GM12878 (cell line): ENCODE results near the gene PRSS50. TPM values are rescaled to one million over a fixed set of nuclear protein-coding genes. Genes with fewer than 3 reads are reported as not detected.

ENCODE experiments used
- ATAC-seq: fragments of 200-7000 bp; cut with Tn5 transposase; 3 replicates; pipeline ENCODE4 v1.9.1; 2020; ENCODE audit warnings: mild to moderate bottlenecking, moderate library complexity
- BruUV-seq: library from RNA; stranded (reverse); fragments of 400-500 nt; replicated peaks from 2 replicates; lab custom pipeline; 2021; lab: Mats Ljungman, UMichigan
- CTCF ChIA-PET: fragments of 300-600 bp; sonication (Branson Sonifier 250); formaldehyde crosslinking; extraction: SDS; loops from one replicate; lab custom pipeline; 2021; ENCODE audit warnings: inconsistent platforms; lab: Yijun Ruan, JAX
- POLR2A ChIA-PET: fragments of 350-600 bp; formaldehyde crosslinking; extraction: SDS; loops from one replicate; lab custom pipeline; 2021; ENCODE audit warnings: inconsistent platforms; lab: Charles Lee
- RAD21 ChIA-PET: fragments of 300-600 bp; sonication (Branson Sonifier 250); formaldehyde crosslinking; loops from one replicate; lab custom pipeline; 2023; ENCODE audit warnings: antibody characterized with exemption; ENCODE audit not compliant: unreplicated experiment; lab: Charles Lee
- SMC1A ChIA-PET: fragments of 300-600 bp; sonication (Branson Sonifier 250); formaldehyde crosslinking; loops from one replicate; lab custom pipeline; 2023; ENCODE audit not compliant: unreplicated experiment, uncharacterized antibody; lab: Charles Lee
- DNase-seq: peaks from one replicate; pipeline ENCODE4 v3.0.0-alpha.2; 2011; ENCODE audit warnings: low read depth, low spot score
- FAIRE-seq: peaks from 3 replicates; lab custom pipeline; 2011; peaks lifted over from hg19 to GRCh38; lab: Jason Lieb, UNC
- H2AFZ ChIP-seq: 2 replicates; pipeline ENCODE4 v1.6.0; 2011; ENCODE audit warnings: low read depth, low read length, control low read depth; ENCODE audit not compliant: control insufficient read depth
- H3K27ac ChIP-seq: 2 replicates; pipeline ENCODE4 v1.5.1; 2011; ENCODE audit warnings: control low read depth; ENCODE audit not compliant: control insufficient read depth, insufficient read depth
- H3K27me3 ChIP-seq, 2 experiments: replicated peaks in 1 of 2; 2 replicates each; pipeline versions ENCODE4 v1.6.0 to v1.6.1; 2011; ENCODE audit warnings: low read length in 1 of 2; ENCODE audit not compliant: control insufficient read depth in 2 of 2, insufficient read depth in 2 of 2
- H3K36me3 ChIP-seq, 2 experiments: 2 replicates each; pipeline ENCODE4 v1.5.1; 2011; ENCODE audit warnings: low read length in 1 of 2; ENCODE audit not compliant: control insufficient read depth in 2 of 2, insufficient read depth in 2 of 2
- H3K4me1 ChIP-seq: 2 replicates; pipeline ENCODE4 v1.6.1; 2011; ENCODE audit warnings: mild to moderate bottlenecking, low read length, moderate library complexity, mixed read lengths; ENCODE audit not compliant: control insufficient read depth, insufficient read depth
- H3K4me2 ChIP-seq: 2 replicates; pipeline ENCODE4 v1.6.0; 2011; ENCODE audit warnings: control low read depth; ENCODE audit not compliant: control insufficient read depth, insufficient read depth
- H3K4me3 ChIP-seq: fragments of 200-600 bp; sonication (generic); 2 replicates; pipeline ENCODE4 v1.5.1; 2016
- H3K79me2 ChIP-seq: 2 replicates; pipeline ENCODE4 v1.6.0; 2011; ENCODE audit warnings: low read length; ENCODE audit not compliant: control insufficient read depth, insufficient read depth
- H3K9ac ChIP-seq: 2 replicates; pipeline ENCODE4 v1.8.0; 2011; ENCODE audit warnings: low read length, control low read depth, mixed read lengths; ENCODE audit not compliant: control insufficient read depth, insufficient read depth
- H3K9me3 ChIP-seq: replicated peaks from 3 replicates; pipeline ENCODE4 v1.5.1; 2011; ENCODE audit warnings: mild to moderate bottlenecking, low read length; ENCODE audit not compliant: control insufficient read depth, insufficient read depth
- H4K20me1 ChIP-seq: 2 replicates; pipeline ENCODE4 v1.6.0; 2011; ENCODE audit not compliant: control insufficient read depth, insufficient read depth
- BHLHE40 ChIP-seq, 2 experiments: fragments of 450-650 bp in 1 of 2; IDR thresholded peaks; 2 replicates each; pipeline ENCODE4 v1.6.1; 2011 to 2017; ENCODE audit warnings: low read depth in 2 of 2, borderline replicate concordance in 1 of 2, improper control_type of control experiment in 1 of 2, low read length in 1 of 2, mild to moderate bottlenecking in 1 of 2
- CHD1 ChIP-seq: IDR thresholded peaks from 2 replicates; pipeline ENCODE4 v1.6.1; 2012; ENCODE audit warnings: low read depth, low read length, improper control_type of control experiment
- DPF2 ChIP-seq: fragments of 450-650 bp; IDR thresholded peaks from 2 replicates; pipeline ENCODE4 v1.6.1; 2017; ENCODE audit warnings: mild to moderate bottlenecking
- E2F4 ChIP-seq: IDR thresholded peaks from 2 replicates; pipeline ENCODE4 v1.6.1; 2012; ENCODE audit warnings: low read depth, low read length, improper control_type of control experiment
- MEF2A ChIP-seq: IDR thresholded peaks from 2 replicates; pipeline ENCODE4 v1.6.1; 2011; ENCODE audit warnings: low read depth, mild to moderate bottlenecking, low read length, moderate library complexity; ENCODE audit not compliant: insufficient read depth
- MTA3 ChIP-seq: IDR thresholded peaks from 2 replicates; pipeline ENCODE4 v1.6.1; 2012; ENCODE audit warnings: low read length, inconsistent platforms, borderline replicate concordance
- MXI1 ChIP-seq: fragments of 150-350 bp; IDR thresholded peaks from 2 replicates; pipeline ENCODE4 v1.6.1; 2011; ENCODE audit warnings: low read depth, mild to moderate bottlenecking, inconsistent platforms, low read length, improper control_type of control experiment
- NFXL1 ChIP-seq: fragments of 450-650 bp; IDR thresholded peaks from 2 replicates; pipeline ENCODE4 v1.6.1; 2017; ENCODE audit warnings: antibody characterized with exemption, mild to moderate bottlenecking, borderline replicate concordance
- PAX8 ChIP-seq: fragments of 450-650 bp; IDR thresholded peaks from 2 replicates; pipeline ENCODE4 v1.6.1; 2017; ENCODE audit warnings: mild to moderate bottlenecking, moderate library complexity
- POLR2AphosphoS2 ChIP-seq: IDR thresholded peaks from 2 replicates; pipeline ENCODE4 v1.6.1; 2011; ENCODE audit warnings: low read depth, mild to moderate bottlenecking, low read length, improper control_type of control experiment, moderate library complexity
- RAD21 ChIP-seq: IDR thresholded peaks from 2 replicates; pipeline ENCODE4 v1.6.1; 2011; ENCODE audit warnings: mild to moderate bottlenecking, low read depth, low read length, moderate library complexity; ENCODE audit not compliant: insufficient read depth
- RFX5 ChIP-seq: IDR thresholded peaks from 2 replicates; pipeline ENCODE4 v1.6.1; 2011; ENCODE audit warnings: low read depth, low read length, improper control_type of control experiment
- STAT1 ChIP-seq: fragments of 450-650 bp; conservative IDR thresholded peaks from 2 replicates; pipeline ENCODE4 v1.6.1; 2014; ENCODE audit warnings: antibody characterized with exemption, mild to moderate bottlenecking
- SUPT20H ChIP-seq: IDR thresholded peaks from 2 replicates; pipeline ENCODE4 v1.6.1; 2011; ENCODE audit warnings: low read depth, mild to moderate bottlenecking, low read length, moderate library complexity, borderline replicate concordance; ENCODE audit not compliant: control insufficient read depth
- TCF3 ChIP-seq: IDR thresholded peaks from 2 replicates; pipeline ENCODE4 v1.6.1; 2012; ENCODE audit warnings: low read depth, mild to moderate bottlenecking, low read length, borderline replicate concordance; ENCODE audit not compliant: insufficient read depth
- ZNF207 ChIP-seq: fragments of 450-650 bp; IDR thresholded peaks from 2 replicates; pipeline ENCODE4 v1.6.1; 2014; ENCODE audit warnings: antibody characterized with exemption, mild to moderate bottlenecking, borderline replicate concordance
- ZNF274 ChIP-seq: IDR thresholded peaks from one replicate; pipeline ENCODE4 v1.8.0; 2011; ENCODE audit not compliant: insufficient read length, insufficient read depth
- ZZZ3 ChIP-seq: IDR thresholded peaks from 2 replicates; pipeline ENCODE4 v1.6.1; 2011; ENCODE audit warnings: low read depth; ENCODE audit not compliant: control insufficient read depth, insufficient read length
- WGBS: methylation state at CpG from one replicate; pipeline ENCODE4 v1.1.6; 2016; ENCODE audit warnings: low lambda C conversion rate; ENCODE audit not compliant: insufficient replicate concordance, insufficient coverage; ENCODE audit errors: missing lambda C conversion rate; 5-methylcytosine and 5-hydroxymethylcytosine counted together
- in situ Hi-C: fragments of 300-500 bp; cut with MboI; formaldehyde crosslinking; loops from 9 replicates; pipeline ENCODE4 v1.14.3; 2018; ENCODE audit warnings: mixed read lengths
- intact Hi-C: fragments of 100-400 bp; cut with micrococcal nuclease; formaldehyde crosslinking; loops from one replicate; pipeline ENCODE4 v1.14.2; 2022; ENCODE audit not compliant: unreplicated experiment
- polyA plus RNA-seq, 11 experiments: library from polyadenylated mRNA; depleted of rRNA in 4 of 11; unstranded in 6 of 11; stranded (reverse) in 5 of 11; fragments of >200 nt; fragmentation: Nextera tagmentation in 4 of 11; fragmentation: Illumina TruSeq in 1 of 11; extraction: Ambion mirVana in 4 of 11; extraction: Trizol in 1 of 11; gene quantifications; 1 replicate in 1 of 11; 2 replicates in 10 of 11; pipeline versions ENCODE4 v1.2.1 to v1.2.3, GENCODE V29; 2011 to 2016; ENCODE audit warnings: inconsistent platforms in 2 of 11, missing spikeins in 2 of 11, low read depth in 1 of 11
- total RNA-seq, 4 experiments: library from RNA; depleted of rRNA in 3 of 4; stranded (reverse); fragments of >200 nt in 3 of 4; fragmentation: Illumina TruSeq in 1 of 4; extraction: Trizol in 1 of 4; gene quantifications; 2 replicates each; pipeline versions ENCODE4 v1.2.1 to v1.2.3, GENCODE V29; 2013 to 2021
- TF ChIP-seq, protein P1 (sequence below): fragments of 450-650 bp; formaldehyde crosslinking; IDR thresholded peaks from 2 replicates; pipeline ENCODE4 v1.4.0; 2020; ENCODE audit warnings: mild to moderate bottlenecking, moderate library complexity
- TF ChIP-seq, protein P2 (sequence below): IDR thresholded peaks from 2 replicates; pipeline ENCODE4 v1.6.1; 2012; ENCODE audit warnings: low read depth, low read length, improper control_type of control experiment

PRSS50 gene
- total and polyA plus RNA-seq, 10 of the 15 experiments (the other 5 are each of a cell fraction or from before 2014, with no cell fraction given): 0.05 TPM; not detected in 9

- TF ChIP-seq, protein P1, sequence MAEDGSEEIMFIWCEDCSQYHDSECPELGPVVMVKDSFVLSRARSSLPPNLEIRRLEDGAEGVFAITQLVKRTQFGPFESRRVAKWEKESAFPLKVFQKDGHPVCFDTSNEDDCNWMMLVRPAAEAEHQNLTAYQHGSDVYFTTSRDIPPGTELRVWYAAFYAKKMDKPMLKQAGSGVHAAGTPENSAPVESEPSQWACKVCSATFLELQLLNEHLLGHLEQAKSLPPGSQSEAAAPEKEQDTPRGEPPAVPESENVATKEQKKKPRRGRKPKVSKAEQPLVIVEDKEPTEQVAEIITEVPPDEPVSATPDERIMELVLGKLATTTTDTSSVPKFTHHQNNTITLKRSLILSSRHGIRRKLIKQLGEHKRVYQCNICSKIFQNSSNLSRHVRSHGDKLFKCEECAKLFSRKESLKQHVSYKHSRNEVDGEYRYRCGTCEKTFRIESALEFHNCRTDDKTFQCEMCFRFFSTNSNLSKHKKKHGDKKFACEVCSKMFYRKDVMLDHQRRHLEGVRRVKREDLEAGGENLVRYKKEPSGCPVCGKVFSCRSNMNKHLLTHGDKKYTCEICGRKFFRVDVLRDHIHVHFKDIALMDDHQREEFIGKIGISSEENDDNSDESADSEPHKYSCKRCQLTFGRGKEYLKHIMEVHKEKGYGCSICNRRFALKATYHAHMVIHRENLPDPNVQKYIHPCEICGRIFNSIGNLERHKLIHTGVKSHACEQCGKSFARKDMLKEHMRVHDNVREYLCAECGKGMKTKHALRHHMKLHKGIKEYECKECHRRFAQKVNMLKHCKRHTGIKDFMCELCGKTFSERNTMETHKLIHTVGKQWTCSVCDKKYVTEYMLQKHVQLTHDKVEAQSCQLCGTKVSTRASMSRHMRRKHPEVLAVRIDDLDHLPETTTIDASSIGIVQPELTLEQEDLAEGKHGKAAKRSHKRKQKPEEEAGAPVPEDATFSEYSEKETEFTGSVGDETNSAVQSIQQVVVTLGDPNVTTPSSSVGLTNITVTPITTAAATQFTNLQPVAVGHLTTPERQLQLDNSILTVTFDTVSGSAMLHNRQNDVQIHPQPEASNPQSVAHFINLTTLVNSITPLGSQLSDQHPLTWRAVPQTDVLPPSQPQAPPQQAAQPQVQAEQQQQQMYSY (CRISPR knock-in tag): no peak
- TF ChIP-seq, protein P2, sequence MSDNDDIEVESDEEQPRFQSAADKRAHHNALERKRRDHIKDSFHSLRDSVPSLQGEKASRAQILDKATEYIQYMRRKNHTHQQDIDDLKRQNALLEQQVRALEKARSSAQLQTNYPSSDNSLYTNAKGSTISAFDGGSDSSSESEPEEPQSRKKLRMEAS: no peak
- TF ChIP-seq ZNF207 (no peak), ZNF274 (no peak), PAX8 (no peak), CHD1 (no peak)
Observed at GRCh38 chr3:46684891-46685290, 32.8 kb downstream of the PRSS50 start (continued).

- Histone ChIP-seq H3K27ac (no peak overlapping the region), H4K20me1 (no peaks in the 10 kb centered on the region), H3K4me3 (no peak overlapping the region), H2AFZ (no peak overlapping the region), H3K9ac (no peak overlapping the region), H3K36me3 (no peaks in the 10 kb centered on the region), H3K9me3 (no peaks in the 10 kb centered on the region), H3K79me2 (no peaks in the 10 kb centered on the region), H3K27me3 (no peaks in the 10 kb centered on the region), H3K4me1 (no peaks in the 10 kb centered on the region), H3K4me2 (no peak overlapping the region)
- FAIRE-seq (no peak), DNase-seq (no peak), ATAC-seq (no peak)
- in situ Hi-C loops: no loop called here
- SMC1A ChIA-PET: no interaction called here
- RAD21 ChIA-PET: no interaction called here
- CTCF ChIA-PET: no interaction called here
- intact Hi-C loops: no loop called here
- WGBS: 60% methylated on average over 11 of the region's 11 CpGs
- BruUV-seq: no TSS peak
- POLR2A ChIA-PET: no interaction called here
- no peak for TF ChIP-seq MXI1
- TF ChIP-seq POLR2AphosphoS2: no peak
- no peak for TF ChIP-seq E2F4
- no peak for TF ChIP-seq ZZZ3
- TF ChIP-seq STAT1: no peak
- no peak for TF ChIP-seq MEF2A
- no peak for TF ChIP-seq NFXL1
- TF ChIP-seq RAD21: no peak
- no peak for TF ChIP-seq DPF2
- no peak for TF ChIP-seq TCF3
- no peak for TF ChIP-seq SUPT20H
- TF ChIP-seq BHLHE40 (IDR thresholded peaks at IDR 0.05; ENCODE audit: borderline replicate concordance in 1 of 2, low read depth in 2 of 2, low read length in 1 of 2): no peak
- TF ChIP-seq MTA3: no peak
- TF ChIP-seq RFX5: no peak
Observed at GRCh38 chr3:46682974-46683373, 34.7 kb downstream of the PRSS50 start.
